SJSA1 (cell line): ENCODE measurements around the gene TNPO1. TPM values are rescaled to one million over a fixed set of nuclear protein-coding genes. Genes with fewer than 3 reads are reported as not detected.

Source experiments
- DNase-seq, 2 experiments: peaks; one replicate each; pipeline ENCODE4 v3.0.0-alpha.2; 2015 to 2020; ENCODE audit warnings: low spot score in 2 of 2, low read depth in 1 of 2
- H3K27ac ChIP-seq: fragments of 250-450 bp; sonication (Bioruptor Pico); 2 replicates; pipeline ENCODE4 v1.5.1; 2020; ENCODE audit warnings: mild to moderate bottlenecking, moderate library complexity
- H3K27me3 ChIP-seq: fragments of 250-450 bp; sonication (Bioruptor Pico); replicated peaks from 2 replicates; pipeline ENCODE4 v1.5.1; 2020; ENCODE audit warnings: mild to moderate bottlenecking, moderate library complexity
- H3K36me3 ChIP-seq: fragments of 250-450 bp; sonication (Bioruptor Pico); 2 replicates; pipeline ENCODE4 v1.5.1; 2020; ENCODE audit warnings: mild to moderate bottlenecking
- H3K4me1 ChIP-seq: fragments of 250-450 bp; sonication (Bioruptor Pico); replicated peaks from 2 replicates; pipeline ENCODE4 v1.6.1; 2021; ENCODE audit warnings: mild to moderate bottlenecking
- H3K4me3 ChIP-seq: fragments of 250-450 bp; sonication (Bioruptor Pico); 2 replicates; pipeline ENCODE4 v1.5.1; 2020; ENCODE audit warnings: mild to moderate bottlenecking
- H3K9me3 ChIP-seq: fragments of 250-450 bp; sonication (Bioruptor Pico); replicated peaks from 2 replicates; pipeline ENCODE4 v1.5.1; 2020; ENCODE audit warnings: mild to moderate bottlenecking
- total RNA-seq: library from RNA; depleted of rRNA; stranded (reverse); fragments of >200 nt; shearing (Covaris generic); gene quantifications from 2 replicates; pipeline ENCODE4 v1.2.3, GENCODE V29; 2014

TNPO1 gene
- total RNA-seq, 1 experiment from 2014 or later = 185 TPM

DNA sequence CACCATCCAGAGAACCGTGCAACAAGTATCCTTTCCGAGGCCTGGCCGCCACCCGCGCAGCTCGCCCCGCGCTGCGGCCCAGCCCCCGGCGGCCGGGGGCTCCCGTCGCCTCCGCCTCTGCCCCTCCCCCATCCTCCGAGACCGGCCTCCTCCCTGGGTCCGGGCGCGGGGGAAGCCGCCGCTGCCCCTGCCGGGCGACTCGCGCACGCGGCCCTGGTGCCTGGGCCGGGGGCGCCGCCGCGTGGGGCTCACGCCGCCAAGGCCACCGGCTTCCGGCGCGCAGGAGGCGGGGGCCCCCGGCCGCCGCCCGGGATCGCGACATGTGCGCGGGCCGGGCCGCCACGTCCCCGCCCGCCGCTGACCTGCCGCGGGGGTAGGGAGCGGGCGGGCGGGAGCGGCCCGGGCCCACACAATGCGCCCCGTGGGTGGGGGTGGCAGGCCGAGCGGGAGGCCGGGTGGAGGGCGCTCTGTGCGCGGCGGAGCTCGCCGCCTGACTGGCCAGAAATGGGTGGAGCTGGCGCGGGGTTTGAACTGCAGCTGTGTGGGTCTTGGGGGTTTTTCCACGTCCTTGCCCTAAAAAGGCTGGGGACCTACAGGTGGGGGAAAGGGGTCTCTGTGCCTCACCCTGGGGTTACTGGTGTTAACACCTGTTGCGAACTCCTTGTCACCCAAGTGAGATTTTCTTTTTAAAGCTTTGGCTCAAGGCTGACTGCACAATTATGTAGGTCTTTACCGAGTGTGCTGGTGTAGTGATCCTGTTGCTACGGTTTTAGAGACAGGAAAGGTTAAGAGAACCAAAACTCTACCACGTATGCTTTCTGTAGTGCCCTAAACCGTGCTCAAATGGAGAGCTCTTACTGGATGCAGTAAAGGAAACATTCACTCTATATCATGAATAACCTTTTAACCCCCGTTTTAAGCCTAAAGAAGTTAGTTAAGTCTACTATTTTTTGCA lies 32.3 kb downstream of the TNPO1 start:
- peaks cover 22% of the 10 kb centered on the region for H3K4me1 ChIP-seq
- DNase-seq = peak; percentile 44 to 55
- H3K27me3 ChIP-seq = no peaks in the 10 kb centered on the region
- H3K36me3 ChIP-seq = peaks cover 47% of the 10 kb centered on the region
- H3K9me3 ChIP-seq = no peaks in the 10 kb centered on the region
- H3K27ac ChIP-seq = peak overlapping the region; percentile 84
- peak overlapping the region; percentile 75 for H3K4me3 ChIP-seq

- H3K27me3 ChIP-seq = no peaks in the 10 kb centered on the region
- H3K4me3 ChIP-seq = peak overlapping the region; percentile 75
- DNase-seq = peak in 1 of 2 experiments; percentile 18
- H3K4me1 ChIP-seq = peaks cover 14% of the 10 kb centered on the region
- H3K9me3 ChIP-seq = no peaks in the 10 kb centered on the region
- H3K36me3 ChIP-seq = peaks cover 55% of the 10 kb centered on the region
- H3K27ac ChIP-seq = no peak overlapping the region; the same call in 1 of the 2 replicates
Measured at GRCh38 chr5:72849546-72849945, 33.1 kb downstream of the TNPO1 start.

- Histone ChIP-seq H3K27me3 (no peaks in the 10 kb centered on the region), H3K4me1 (peaks cover 13% of the 10 kb centered on the region), H3K4me3 (peak overlapping the region; percentile 75), H3K9me3 (no peaks in the 10 kb centered on the region), H3K27ac (no peak overlapping the region; the same call in 1 of the 2 replicates), H3K36me3 (peaks cover 60% of the 10 kb centered on the region)
- no peak for DNase-seq
Measured at GRCh38 chr5:72850113-72850512, 33.7 kb downstream of the TNPO1 start.

DNA sequence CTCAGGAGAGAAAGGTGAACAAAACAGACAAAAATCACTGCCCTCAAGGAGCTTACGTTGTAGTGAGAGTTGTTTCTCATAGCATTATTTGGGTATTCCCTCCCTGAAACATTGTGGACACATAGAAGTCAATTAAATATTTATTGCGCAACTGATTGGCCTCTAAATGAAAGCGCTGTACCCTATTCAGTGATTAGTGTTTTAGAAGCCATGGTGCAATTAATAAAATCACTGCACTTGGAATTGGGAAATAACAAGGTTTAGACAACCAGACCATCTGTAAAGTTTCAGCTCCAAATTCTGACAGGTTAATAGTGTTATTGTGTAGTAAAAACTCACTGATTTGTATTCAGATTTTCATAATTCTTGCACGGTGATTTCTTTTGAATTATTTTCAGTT lies 35.9 kb downstream of the TNPO1 start:
- no peaks in the 10 kb centered on the region for H3K9me3 ChIP-seq
- H3K4me1 ChIP-seq = peaks cover 9% of the 10 kb centered on the region
- no peaks in the 10 kb centered on the region for H3K27me3 ChIP-seq
- peaks cover 82% of the 10 kb centered on the region for H3K36me3 ChIP-seq
- no peak for DNase-seq
- no peak overlapping the region for H3K4me3 ChIP-seq
- H3K27ac ChIP-seq = no peak overlapping the region

GRCh38 chr5:72854419-72854818 lies 38.0 kb downstream of the TNPO1 start:
- Histone ChIP-seq H3K27ac (no peak overlapping the region), H3K9me3 (no peaks in the 10 kb centered on the region), H3K27me3 (no peaks in the 10 kb centered on the region), H3K4me3 (no peak overlapping the region), H3K36me3 (peaks cover 88% of the 10 kb centered on the region), H3K4me1 (peaks cover 4% of the 10 kb centered on the region)
- no peak for DNase-seq

DNA sequence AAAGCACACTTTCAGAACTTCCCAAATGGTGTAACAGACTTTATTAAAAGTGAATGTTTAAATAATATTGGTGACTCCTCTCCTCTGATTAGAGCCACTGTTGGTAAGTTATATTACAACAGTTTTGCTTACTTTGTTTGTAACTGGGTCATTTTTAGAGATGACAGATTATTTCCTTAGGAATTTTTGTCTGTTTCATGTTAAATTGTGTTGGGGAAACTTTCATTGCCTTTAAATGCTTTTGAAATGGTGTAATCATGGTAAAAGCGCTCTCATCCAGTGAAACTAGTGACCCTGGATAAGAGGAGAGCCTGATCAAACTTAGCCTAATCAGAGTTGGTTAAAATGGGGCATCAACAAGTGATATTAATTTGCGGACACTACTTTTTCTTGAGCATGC lies 39.4 kb downstream of the TNPO1 start:
- Histone ChIP-seq H3K4me1 (no peaks in the 10 kb centered on the region), H3K4me3 (no peak overlapping the region), H3K27me3 (no peaks in the 10 kb centered on the region), H3K27ac (no peak overlapping the region), H3K9me3 (no peaks in the 10 kb centered on the region), H3K36me3 (peaks cover 91% of the 10 kb centered on the region)
- no peak for DNase-seq

DNA sequence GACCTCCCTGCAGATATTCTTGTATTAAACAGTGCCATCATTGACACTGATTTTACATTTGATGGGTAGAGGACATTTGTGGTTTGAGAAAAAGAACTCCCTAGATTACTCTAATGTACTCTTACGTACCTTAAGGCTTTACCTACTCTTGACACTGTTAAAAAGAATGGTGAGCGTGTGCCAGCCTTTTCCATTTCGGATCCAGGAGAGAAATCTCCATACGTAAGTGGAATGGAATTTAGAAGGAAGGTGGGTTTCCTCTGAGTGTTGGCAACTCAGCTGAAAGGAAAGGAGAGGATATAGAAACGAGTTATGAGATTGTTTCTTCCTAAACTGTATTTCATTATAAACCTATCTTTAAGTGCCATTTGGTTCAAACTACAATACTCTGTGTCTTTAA lies 40.9 kb downstream of the TNPO1 start:
- DNase-seq = no peak
- peaks cover 93% of the 10 kb centered on the region for H3K36me3 ChIP-seq
- H3K4me3 ChIP-seq = no peak overlapping the region
- no peaks in the 10 kb centered on the region for H3K4me1 ChIP-seq
- no peaks in the 10 kb centered on the region for H3K9me3 ChIP-seq
- no peak overlapping the region for H3K27ac ChIP-seq
- H3K27me3 ChIP-seq = no peaks in the 10 kb centered on the region

GRCh38 chr5:72859127-72859526 lies 42.7 kb downstream of the TNPO1 start:
- Histone ChIP-seq H3K36me3 (peaks cover 92% of the 10 kb centered on the region), H3K4me1 (no peaks in the 10 kb centered on the region)

DNA sequence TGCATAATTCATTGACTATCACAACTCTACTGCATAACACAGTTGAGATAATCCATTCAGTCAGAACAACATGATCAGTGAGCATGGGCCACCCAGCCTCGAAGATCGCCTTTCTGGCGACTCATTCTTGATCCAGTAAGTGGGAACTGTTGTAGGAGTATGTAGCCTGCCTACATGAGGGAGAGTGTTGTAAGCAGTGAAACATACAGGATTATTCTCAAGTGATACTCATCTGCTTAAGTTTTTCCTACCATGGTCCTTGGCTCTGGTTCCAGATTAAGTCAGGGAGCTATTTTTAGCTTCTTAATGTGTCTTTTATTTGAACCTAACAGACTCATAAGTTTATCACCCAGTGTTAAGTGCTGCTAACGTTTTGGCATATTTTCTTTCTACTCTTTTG lies 44.0 kb downstream of the TNPO1 start:
- peaks cover 93% of the 10 kb centered on the region for H3K36me3 ChIP-seq
- no peaks in the 10 kb centered on the region for H3K9me3 ChIP-seq
- no peak overlapping the region for H3K4me3 ChIP-seq
- H3K27me3 ChIP-seq = no peaks in the 10 kb centered on the region
- no peaks in the 10 kb centered on the region for H3K4me1 ChIP-seq
- no peak overlapping the region for H3K27ac ChIP-seq
- no peak for DNase-seq

More at GRCh38 chr5:72859127-72859526, 42.7 kb downstream of the TNPO1 start:
- no peak overlapping the region for H3K4me3 ChIP-seq
- no peak overlapping the region for H3K27ac ChIP-seq
- no peaks in the 10 kb centered on the region for H3K9me3 ChIP-seq
- H3K27me3 ChIP-seq = no peaks in the 10 kb centered on the region
- DNase-seq = no peak

GRCh38 chr5:72871366-72872024 lies 55.0 kb downstream of the TNPO1 start:
- H3K9me3 ChIP-seq = no peaks in the 10 kb centered on the region
- no peak overlapping the region for H3K4me3 ChIP-seq
- DNase-seq = no peak
- no peaks in the 10 kb centered on the region for H3K27me3 ChIP-seq
- peaks cover 96% of the 10 kb centered on the region for H3K36me3 ChIP-seq
- no peak overlapping the region for H3K27ac ChIP-seq
- no peaks in the 10 kb centered on the region for H3K4me1 ChIP-seq

DNA sequence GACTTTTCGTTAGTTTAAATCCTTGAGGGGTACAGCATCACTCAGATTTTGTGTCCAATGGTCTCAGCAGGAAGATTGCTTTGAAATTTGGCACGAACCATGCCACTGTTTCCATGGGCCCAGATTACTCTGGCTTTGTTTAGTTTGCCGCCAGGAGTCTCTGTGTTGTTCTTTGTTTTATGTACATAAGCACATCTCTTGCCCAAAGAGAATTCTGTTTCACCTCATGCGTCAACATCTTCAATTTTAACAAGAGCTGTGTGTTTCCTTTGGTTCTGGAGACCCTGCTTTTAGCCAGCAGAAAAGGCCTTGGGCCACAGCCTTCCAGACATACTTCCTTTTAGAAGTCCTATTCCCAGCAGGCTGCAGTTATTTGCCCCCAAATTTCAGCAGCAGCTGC lies 62.4 kb downstream of the TNPO1 start:
- H3K4me1 ChIP-seq = no peaks in the 10 kb centered on the region
- no peak overlapping the region for H3K27ac ChIP-seq
- H3K9me3 ChIP-seq = no peaks in the 10 kb centered on the region
- H3K4me3 ChIP-seq = no peak overlapping the region
- DNase-seq = no peak
- H3K36me3 ChIP-seq = peaks cover 99% of the 10 kb centered on the region
- H3K27me3 ChIP-seq = no peaks in the 10 kb centered on the region

DNA sequence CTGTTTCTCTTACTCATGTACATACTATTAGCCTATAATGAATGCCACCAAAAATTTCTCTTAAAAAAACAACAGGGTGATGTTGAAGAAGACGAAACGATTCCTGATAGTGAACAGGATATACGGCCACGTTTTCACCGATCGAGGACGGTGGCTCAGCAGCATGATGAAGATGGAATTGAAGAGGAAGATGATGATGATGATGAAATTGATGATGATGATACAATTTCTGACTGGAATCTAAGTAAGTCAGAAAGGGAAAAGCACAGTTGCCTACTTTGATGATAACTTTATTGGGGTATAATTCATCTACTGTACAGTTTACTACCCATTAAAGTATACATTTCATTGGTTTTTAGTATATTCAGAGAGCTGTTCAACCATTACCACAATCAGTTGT lies 66.5 kb downstream of the TNPO1 start:
- H3K36me3 ChIP-seq = peaks cover 97% of the 10 kb centered on the region

DNA sequence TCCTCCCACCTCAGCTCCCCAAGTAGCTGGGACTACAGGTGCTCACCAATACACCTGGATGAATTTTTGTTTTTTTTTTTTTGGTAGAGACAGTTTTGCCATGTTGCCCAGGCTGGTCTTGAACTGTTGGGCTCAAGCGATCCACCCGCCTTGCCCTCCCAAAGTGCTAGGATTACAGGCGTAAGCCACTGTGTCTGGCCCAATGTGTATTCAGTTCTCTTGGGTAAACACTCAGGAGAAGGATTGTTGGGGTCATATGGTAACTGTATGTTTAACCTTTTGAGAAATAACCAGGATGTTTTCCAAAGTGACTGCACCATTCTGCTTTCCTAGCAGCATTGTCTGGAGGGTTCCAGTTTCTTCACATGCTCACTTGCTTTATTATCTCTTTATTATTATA lies 67.4 kb downstream of the TNPO1 start:
- Histone ChIP-seq H3K9me3 (no peaks in the 10 kb centered on the region), H3K4me1 (no peaks in the 10 kb centered on the region), H3K27ac (no peak overlapping the region), H3K36me3 (peaks cover 97% of the 10 kb centered on the region), H3K27me3 (no peaks in the 10 kb centered on the region), H3K4me3 (no peak overlapping the region)
- DNase-seq = no peak

More for the DNA sequence above, 66.5 kb downstream of the TNPO1 start:
- H3K9me3 ChIP-seq = no peaks in the 10 kb centered on the region
- H3K4me1 ChIP-seq = no peaks in the 10 kb centered on the region
- H3K27ac ChIP-seq = no peak overlapping the region
- no peaks in the 10 kb centered on the region for H3K27me3 ChIP-seq
- H3K4me3 ChIP-seq = no peak overlapping the region
- no peak for DNase-seq

GRCh38 chr5:72884892-72885291 lies 68.4 kb downstream of the TNPO1 start:
- H3K4me1 ChIP-seq = no peaks in the 10 kb centered on the region
- H3K4me3 ChIP-seq = no peak overlapping the region
- peaks cover 98% of the 10 kb centered on the region for H3K36me3 ChIP-seq
- H3K9me3 ChIP-seq = no peaks in the 10 kb centered on the region
- no peaks in the 10 kb centered on the region for H3K27me3 ChIP-seq
- no peak overlapping the region for H3K27ac ChIP-seq
- DNase-seq = no peak
